SK-N-SH (cell line): ENCODE results near the gene MMUT. TPM values are rescaled to one million over a fixed set of nuclear protein-coding genes. Genes with fewer than 3 reads are reported as not detected.
"Not testable (repeated sequence)": the region's sequence is repeated elsewhere in the genome, so short reads cannot be mapped to it uniquely, and the experiment has no call there.

Experiments used
- CTCF ChIA-PET: fragments of 300-600, 350-600 bp; formaldehyde crosslinking; extraction: SDS; loops from one replicate; lab custom pipeline; 2021; lab: Yijun Ruan, JAX
- POLR2A ChIA-PET: fragments of 350-600 bp; sonication (Branson Sonifier 250); formaldehyde crosslinking; extraction: SDS; loops from one replicate; lab custom pipeline; 2020; ENCODE audit warnings: antibody characterized with exemption, inconsistent platforms; lab: Yijun Ruan, JAX
- DNase-seq: peaks from one replicate; pipeline ENCODE4 v3.0.0; 2012
- H2AFZ ChIP-seq: fragments of 200-600 bp; sonication (generic); 2 replicates; pipeline ENCODE4 v1.8.1; 2016; ENCODE audit warnings: antibody characterized with exemption, mild to moderate bottlenecking, low read depth
- H3F3A ChIP-seq: fragments of 200-600 bp; sonication (generic); replicated peaks from 2 replicates; pipeline ENCODE3; 2016; ENCODE audit warnings: antibody characterized with exemption, mild to moderate bottlenecking; ENCODE audit not compliant: insufficient read depth
- H3K27ac ChIP-seq, 2 experiments: fragments of 200-500 bp in 1 of 2; fragments of 200-600 bp in 1 of 2; sonication (Bioruptor generic) in 1 of 2; sonication (generic), shearing (Covaris generic) in 1 of 2; 2 replicates each; pipeline versions ENCODE4 v1.5.1 to v1.6.1; 2014 to 2016; ENCODE audit warnings: low read depth in 2 of 2, inconsistent platforms in 1 of 2, low read length in 1 of 2, mild to moderate bottlenecking in 1 of 2, mixed read lengths in 1 of 2
- H3K27me3 ChIP-seq: fragments of 200-600 bp; sonication (generic), shearing (Covaris generic); 2 replicates; pipeline ENCODE4 v1.6.1; 2016; ENCODE audit warnings: mixed run types; ENCODE audit not compliant: insufficient read depth
- H3K36me3 ChIP-seq, 2 experiments: fragments of 200-500 bp in 1 of 2; fragments of 200-600 bp in 1 of 2; sonication (Bioruptor generic) in 1 of 2; sonication (generic) in 1 of 2; replicated peaks in 1 of 2; 2 replicates each; pipeline versions ENCODE3 to v1.5.1; 2014 to 2016; ENCODE audit warnings: low read length in 1 of 2, mild to moderate bottlenecking in 1 of 2; ENCODE audit not compliant: insufficient read depth in 2 of 2, control insufficient read depth in 1 of 2
- H3K4me1 ChIP-seq, 2 experiments: fragments of 200-500 bp in 1 of 2; fragments of 200-600 bp in 1 of 2; sonication (Bioruptor generic) in 1 of 2; sonication (generic), shearing (Covaris generic) in 1 of 2; 2 replicates each; pipeline versions ENCODE4 v1.5.1 to v1.6.1; 2014 to 2016; ENCODE audit warnings: low read depth in 1 of 2, low read length in 1 of 2, mixed run types in 1 of 2; ENCODE audit not compliant: insufficient read depth in 2 of 2, control insufficient read depth in 1 of 2
- H3K4me2 ChIP-seq: fragments of 200-600 bp; sonication (generic), shearing (Covaris generic); 2 replicates; pipeline ENCODE4 v1.6.1; 2017; ENCODE audit warnings: mixed run types
- H3K4me3 ChIP-seq, 2 experiments: fragments of 200-500 bp in 1 of 2; fragments of 200-600 bp in 1 of 2; sonication (Bioruptor generic) in 1 of 2; sonication (generic), shearing (Covaris generic) in 1 of 2; 2 replicates each; pipeline versions ENCODE4 v1.5.1 to v1.8.1; 2014 to 2016; ENCODE audit warnings: low read depth in 2 of 2, inconsistent platforms in 1 of 2, low read length in 1 of 2, mild to moderate bottlenecking in 1 of 2, mixed read lengths in 1 of 2, moderate library complexity in 1 of 2
- H3K79me2 ChIP-seq: fragments of 200-600 bp; sonication (generic); 2 replicates; pipeline ENCODE4 v1.8.1; 2017; ENCODE audit warnings: mild to moderate bottlenecking; ENCODE audit not compliant: insufficient read depth
- H3K9ac ChIP-seq: fragments of 200-600 bp; sonication (generic); 2 replicates; pipeline ENCODE4 v1.6.1; 2017; ENCODE audit warnings: mixed run types
- H3K9me2 ChIP-seq: fragments of 200-600 bp; sonication (generic); 2 replicates; pipeline ENCODE4 v1.6.1; 2017; ENCODE audit warnings: mixed run types
- H3K9me3 ChIP-seq: fragments of 200-600 bp; sonication (generic); 2 replicates; pipeline ENCODE4 v1.6.1; 2017; ENCODE audit warnings: mixed run types, mild to moderate bottlenecking, moderate library complexity
- H4K20me1 ChIP-seq: fragments of 200-600 bp; sonication (generic); 2 replicates; pipeline ENCODE4 v1.6.1; 2017; ENCODE audit warnings: mild to moderate bottlenecking, mixed run types; ENCODE audit not compliant: insufficient read depth
- CHD2 ChIP-seq: fragments of 150-350 bp; IDR thresholded peaks from 2 replicates; pipeline ENCODE4 v1.6.1; 2018; ENCODE audit warnings: low read length; ENCODE audit not compliant: partially characterized antibody
- FOXM1 ChIP-seq: IDR thresholded peaks from 2 replicates; pipeline ENCODE4 v1.4.0; 2012; ENCODE audit warnings: low read depth, mild to moderate bottlenecking
- GABPA ChIP-seq: IDR thresholded peaks from 2 replicates; pipeline ENCODE4 v1.4.0; 2012; ENCODE audit warnings: low read depth, mild to moderate bottlenecking
- GATA2 ChIP-seq: sonication (generic); formaldehyde crosslinking; IDR thresholded peaks from 2 replicates; pipeline ENCODE4 v1.5.0; 2020; ENCODE audit warnings: mild to moderate bottlenecking, missing genetic modification reagents
- JUND ChIP-seq: IDR thresholded peaks from 2 replicates; pipeline ENCODE4 v1.4.0; 2012
- POLR2AphosphoS5 ChIP-seq: IDR thresholded peaks from 2 replicates; pipeline ENCODE4 v1.6.1; 2012; ENCODE audit warnings: low read depth, low read length
- REST ChIP-seq: IDR thresholded peaks from 2 replicates; pipeline ENCODE4 v1.6.1; 2012; ENCODE audit warnings: mild to moderate bottlenecking, low read depth, low read length, moderate library complexity
- SMC3 ChIP-seq: IDR thresholded peaks from 2 replicates; pipeline ENCODE4 v1.6.1; 2012; ENCODE audit warnings: low read depth, low read length, improper control_type of control experiment
- YY1 ChIP-seq: IDR thresholded peaks from 2 replicates; pipeline ENCODE4 v1.4.0; 2012; ENCODE audit warnings: low read depth, mild to moderate bottlenecking
- WGBS: methylation state at CpG from one replicate; pipeline ENCODE4 v1.1.6; 2017; ENCODE audit warnings: low lambda C conversion rate; 5-methylcytosine and 5-hydroxymethylcytosine counted together
- polyA plus RNA-seq, 3 experiments: library from polyadenylated mRNA; depleted of rRNA; stranded (reverse); fragments of >200 nt; gene quantifications; 2 replicates each; pipeline ENCODE4 v1.2.3, GENCODE V29; 2012
- TF ChIP-seq, protein P1 (sequence below): fragments of 150-350 bp; IDR thresholded peaks from 2 replicates; pipeline ENCODE4 v1.6.1; 2017; ENCODE audit warnings: antibody characterized with exemption, low read length, low read depth, borderline replicate concordance

MMUT gene
- polyA plus RNA-seq, 1 of the 3 experiments (the other 2 are of a cell fraction), result 6.7 TPM

DNA sequence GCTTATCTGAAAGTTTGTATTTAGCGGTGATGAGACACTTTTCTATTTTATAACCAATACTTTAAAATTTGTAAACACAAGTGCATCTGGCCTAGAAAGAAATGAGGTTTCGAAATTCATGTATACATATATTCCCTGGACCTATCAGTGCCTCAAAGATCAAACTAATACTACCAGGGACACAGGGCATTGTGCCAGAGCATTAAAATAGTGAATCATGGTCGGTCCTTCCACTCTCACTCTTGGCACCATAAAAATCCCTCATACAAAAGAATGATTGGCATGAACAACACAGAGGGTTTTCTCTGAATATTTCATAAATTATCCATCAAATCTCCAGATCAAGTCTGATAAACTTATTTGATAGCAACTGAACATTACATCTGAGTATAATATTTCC, 62.0 kb downstream of the MMUT start:
- WGBS, result 20% methylated on average over 3 of the region's 3 CpGs
- no peaks in the 10 kb centered on the region; the same call in 1 of the 2 replicates for H3K27me3 ChIP-seq
- H3K36me3 ChIP-seq, result no peaks in the 10 kb centered on the region
- no peak for DNase-seq
- H3K9me3 ChIP-seq, result no peaks in the 10 kb centered on the region
- no peak overlapping the region for H3K27ac ChIP-seq
- POLR2A ChIA-PET, result no interaction called here
- H3K4me3 ChIP-seq, result no peak overlapping the region
- H3K79me2 ChIP-seq, result no peaks in the 10 kb centered on the region
- TF ChIP-seq SMC3 (no peak), GATA2 (no peak)
- no peak overlapping the region for H3K4me2 ChIP-seq
- H3K9ac ChIP-seq, result no peak overlapping the region
- H4K20me1 ChIP-seq, result no peaks in the 10 kb centered on the region
- H2AFZ ChIP-seq, result no peak overlapping the region
- CTCF ChIA-PET, result no interaction called here
- no peaks in the 10 kb centered on the region for H3F3A ChIP-seq
- H3K4me1 ChIP-seq, result no peaks in the 10 kb centered on the region
- H3K9me2 ChIP-seq, result no peaks in the 10 kb centered on the region

GRCh38 chr6:49386667-49387508, 76.2 kb downstream of the MMUT start:
- H4K20me1 ChIP-seq, POLR2A ChIA-PET, DNase-seq, H3K36me3 ChIP-seq, H3K4me1 ChIP-seq, H2AFZ ChIP-seq, CTCF ChIA-PET, H3K79me2 ChIP-seq, H3F3A ChIP-seq, H3K9ac ChIP-seq, H3K27ac ChIP-seq, H3K27me3 ChIP-seq, H3K9me3 ChIP-seq, H3K4me2 ChIP-seq, H3K9me2 ChIP-seq: not testable (repeated sequence)
- 31% methylated on average over 21 of the region's 28 CpGs for WGBS
- peak overlapping the region; percentile 9 to 32; a peak in 1 of 4 replicates for H3K4me3 ChIP-seq

DNA sequence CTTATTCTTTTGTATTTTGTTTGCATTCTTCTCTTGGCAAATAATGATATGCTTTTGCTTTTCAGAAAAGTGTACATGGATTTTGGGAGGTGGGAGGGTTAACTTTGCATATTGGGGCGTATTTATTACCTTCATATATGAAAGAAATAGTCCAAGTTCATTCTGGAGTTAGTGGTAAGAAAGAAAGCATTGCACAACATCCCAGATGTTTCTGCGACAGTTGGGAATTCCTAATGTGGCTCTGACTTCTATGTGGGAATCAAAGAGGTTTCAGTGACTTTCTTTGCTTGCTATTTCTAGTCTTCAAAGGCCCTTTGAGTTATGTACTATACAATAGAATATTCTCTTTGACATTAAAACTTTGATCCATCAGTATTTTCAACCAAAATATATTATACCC, 78.1 kb downstream of the MMUT start:
- H3K79me2 ChIP-seq, result no peaks in the 10 kb centered on the region
- H3K36me3 ChIP-seq, result no peaks in the 10 kb centered on the region
- no peaks in the 10 kb centered on the region for H3F3A ChIP-seq
- H3K9me3 ChIP-seq, result no peaks in the 10 kb centered on the region
- H3K27me3 ChIP-seq, result no peaks in the 10 kb centered on the region
- 26% methylated on average over 2 of the region's 2 CpGs for WGBS
- no peaks in the 10 kb centered on the region for H4K20me1 ChIP-seq
- H3K9me2 ChIP-seq, result no peaks in the 10 kb centered on the region
- no peaks in the 10 kb centered on the region for H3K4me1 ChIP-seq
- no peak overlapping the region for H3K9ac ChIP-seq
- DNase-seq, result no peak
- TF ChIP-seq CHD2, result no peak
- TF ChIP-seq, protein P1, sequence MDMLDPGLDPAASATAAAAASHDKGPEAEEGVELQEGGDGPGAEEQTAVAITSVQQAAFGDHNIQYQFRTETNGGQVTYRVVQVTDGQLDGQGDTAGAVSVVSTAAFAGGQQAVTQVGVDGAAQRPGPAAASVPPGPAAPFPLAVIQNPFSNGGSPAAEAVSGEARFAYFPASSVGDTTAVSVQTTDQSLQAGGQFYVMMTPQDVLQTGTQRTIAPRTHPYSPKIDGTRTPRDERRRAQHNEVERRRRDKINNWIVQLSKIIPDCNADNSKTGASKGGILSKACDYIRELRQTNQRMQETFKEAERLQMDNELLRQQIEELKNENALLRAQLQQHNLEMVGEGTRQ, result no peak
- no peak for TF ChIP-seq YY1
- no peak for TF ChIP-seq REST
- no peak for TF ChIP-seq POLR2AphosphoS5
- TF ChIP-seq FOXM1, result no peak
- TF ChIP-seq JUND, result no peak
- TF ChIP-seq GABPA, result no peak
- no peak overlapping the region for H3K4me2 ChIP-seq
- H3K4me3 ChIP-seq, result no peak overlapping the region
- H2AFZ ChIP-seq, result no peak overlapping the region
- no peak overlapping the region for H3K27ac ChIP-seq
- CTCF ChIA-PET, result interaction anchor here (1.3 kb wide), 1 partner anchor 25 kb away, joined by 3 read pairs; no protein-coding TSS in a partner anchor
- POLR2A ChIA-PET, result no interaction called here
